ENCODE measurements around the gene PPFIBP2.

Gene PPFIBP2

DNA sequence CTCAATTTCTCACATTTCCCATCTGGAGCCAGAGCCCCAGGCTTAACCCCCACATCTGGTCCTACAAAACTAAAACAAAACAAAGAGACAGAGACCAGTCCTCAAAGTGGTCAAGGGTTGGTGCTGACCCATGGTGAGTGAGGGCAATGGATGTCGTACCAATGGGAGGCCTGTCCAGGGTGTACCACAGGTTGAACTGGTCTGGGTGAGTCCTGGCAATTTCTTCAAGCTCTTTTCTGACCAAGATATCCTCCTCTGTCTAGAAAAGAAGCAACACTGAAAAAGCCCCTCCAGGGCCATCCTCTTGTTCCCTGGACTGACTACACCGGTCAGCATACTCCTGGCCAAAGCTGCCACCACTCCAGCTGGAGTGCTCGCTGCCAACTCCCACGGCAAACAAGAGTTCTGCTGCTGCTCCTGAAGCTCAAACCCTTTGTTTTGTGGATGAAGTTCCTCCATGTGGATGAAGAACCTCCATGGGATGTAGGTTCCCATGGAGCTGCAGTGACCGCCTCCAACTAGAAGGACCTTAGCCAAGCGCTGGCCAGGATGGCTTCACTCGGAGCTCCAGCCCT lies 152.6 kb downstream of the PPFIBP2 start:
- H2BK120ac ChIP-seq (ENCODE audit: low read depth, low read length): no peak overlapping the region
- no peak overlapping the region for H3K4me3 ChIP-seq (ENCODE audit: low read length in 2 of 2)
- H3K27me3 ChIP-seq (ENCODE audit: control insufficient read depth in 3 of 3, insufficient read depth in 3 of 3, low read depth in 1 of 3, low read length in 3 of 3): peaks cover 0 to 6% (median 0%) of the 10 kb centered on the region in 3 experiments
- DNase-seq (ENCODE audit: low spot score): no peak
- H3K4me2 ChIP-seq (ENCODE audit: insufficient read depth, low read length, poor library complexity, severe bottlenecking): no peak overlapping the region
- no peak overlapping the region for H2BK5ac ChIP-seq (ENCODE audit: low read length)
- H3K36me3 ChIP-seq (replicated peaks in 1 of 2; ENCODE audit: control insufficient read depth in 2 of 2, insufficient read depth in 2 of 2, low read length in 2 of 2): peaks cover 0 to 18% of the 10 kb centered on the region in 2 donors
- H3K14ac ChIP-seq (ENCODE audit: low read length): no peak overlapping the region
- no peak overlapping the region for H3K23ac ChIP-seq (ENCODE audit: low read depth, low read length, poor library complexity)
- no peak overlapping the region for H4K8ac ChIP-seq (ENCODE audit: low read depth, low read length)
- H4K91ac ChIP-seq (ENCODE audit: low read depth, low read length, poor library complexity): no peak overlapping the region
- H3K9ac ChIP-seq (ENCODE audit: low read depth, low read length, poor library complexity): no peak overlapping the region
- H3K18ac ChIP-seq (ENCODE audit: low read length): no peak overlapping the region
- no peak overlapping the region for H3K4ac ChIP-seq (ENCODE audit: low read length)
- peaks cover 4 to 17% of the 10 kb centered on the region in 2 donors for H3K9me3 ChIP-seq (replicated peaks in 1 of 2; ENCODE audit: control insufficient read depth in 2 of 2, insufficient read depth in 1 of 2, low read depth in 1 of 2, low read length in 2 of 2)
- no CpG with 5 or more reads among the region's 7 CpGs for WGBS, 2 donors (ENCODE audit: extremely low coverage in 2 of 2, insufficient read length in 2 of 2, insufficient replicate concordance in 1 of 2)
- no peak overlapping the region for H2BK12ac ChIP-seq (ENCODE audit: low read length)
- H2AK5ac ChIP-seq (ENCODE audit: low read depth, low read length): no peak overlapping the region
- H3K27ac ChIP-seq (replicated peaks; ENCODE audit: low read length): no peak overlapping the region
- no peak overlapping the region for H2AFZ ChIP-seq (ENCODE audit: low read length)
- no peak overlapping the region for H2BK15ac ChIP-seq (ENCODE audit: low read length)
- peaks cover 11 to 20% of the 10 kb centered on the region in 2 donors for H3K4me1 ChIP-seq (ENCODE audit: control insufficient read depth in 2 of 2, insufficient read depth in 1 of 2, low read depth in 1 of 2, low read length in 2 of 2)
- H3K79me1 ChIP-seq (ENCODE audit: low read depth, low read length): peaks cover 2% of the 10 kb centered on the region

- no peak overlapping the region for H4K8ac ChIP-seq (ENCODE audit: low read depth, low read length)
These were observed 153.7 kb downstream of the PPFIBP2 start for GRCh38 chr11:7667460-7667859.

GRCh38 chr11:7668464-7668863 lies 154.7 kb downstream of the PPFIBP2 start:
- Histone ChIP-seq H2BK120ac (ENCODE audit: low read depth, low read length) (peak overlapping the region; percentile 8), H3K9ac (ENCODE audit: low read depth, low read length, poor library complexity) (no peak overlapping the region), H3K4me1 (ENCODE audit: control insufficient read depth in 2 of 2, insufficient read depth in 1 of 2, low read depth in 1 of 2, low read length in 2 of 2) (peaks cover 18 to 20% of the 10 kb centered on the region in 2 donors), H3K4me3 (ENCODE audit: low read length in 2 of 2) (no peak overlapping the region), H3K36me3 (replicated peaks in 1 of 2; ENCODE audit: control insufficient read depth in 2 of 2, insufficient read depth in 2 of 2, low read length in 2 of 2) (peaks cover 0 to 20% of the 10 kb centered on the region in 2 donors), H2AFZ (ENCODE audit: low read length) (peak overlapping the region; percentile 54), H3K4ac (ENCODE audit: low read length) (no peak overlapping the region), H2BK12ac (ENCODE audit: low read length) (no peak overlapping the region), H3K14ac (ENCODE audit: low read length) (no peak overlapping the region), H2AK5ac (ENCODE audit: low read depth, low read length) (no peak overlapping the region), H3K79me1 (ENCODE audit: low read depth, low read length) (peaks cover 5% of the 10 kb centered on the region), H3K4me2 (ENCODE audit: insufficient read depth, low read length, poor library complexity, severe bottlenecking) (no peak overlapping the region), H3K23ac (ENCODE audit: low read depth, low read length, poor library complexity) (no peak overlapping the region), H2BK5ac (ENCODE audit: low read length) (no peak overlapping the region), H3K18ac (ENCODE audit: low read length) (no peak overlapping the region), H3K27ac (replicated peaks; ENCODE audit: low read length) (no peak overlapping the region), H2BK15ac (ENCODE audit: low read length) (no peak overlapping the region), H3K27me3 (ENCODE audit: control insufficient read depth in 3 of 3, insufficient read depth in 3 of 3, low read depth in 1 of 3, low read length in 3 of 3) (peaks cover 0 to 11% (median 0%) of the 10 kb centered on the region in 3 experiments), H4K91ac (ENCODE audit: low read depth, low read length, poor library complexity) (no peak overlapping the region), H3K9me3 (replicated peaks in 1 of 2; ENCODE audit: control insufficient read depth in 2 of 2, insufficient read depth in 1 of 2, low read depth in 1 of 2, low read length in 2 of 2) (peaks cover 4 to 17% of the 10 kb centered on the region in 2 donors), H4K8ac (ENCODE audit: low read depth, low read length) (no peak overlapping the region)
- no CpG with 5 or more reads among the region's 7 CpGs for WGBS, 2 donors (ENCODE audit: extremely low coverage in 2 of 2, insufficient read length in 2 of 2, insufficient replicate concordance in 1 of 2)
- DNase-seq (ENCODE audit: low spot score): no peak

More at GRCh38 chr11:7667460-7667859, 153.7 kb downstream of the PPFIBP2 start:
- H3K79me1 ChIP-seq (ENCODE audit: low read depth, low read length): peaks cover 2% of the 10 kb centered on the region
- H3K4me3 ChIP-seq (ENCODE audit: low read length in 2 of 2): no peak overlapping the region
- peaks cover 11 to 20% of the 10 kb centered on the region in 2 donors for H3K4me1 ChIP-seq (ENCODE audit: control insufficient read depth in 2 of 2, insufficient read depth in 1 of 2, low read depth in 1 of 2, low read length in 2 of 2)
- peaks cover 0 to 18% of the 10 kb centered on the region in 2 donors for H3K36me3 ChIP-seq (replicated peaks in 1 of 2; ENCODE audit: control insufficient read depth in 2 of 2, insufficient read depth in 2 of 2, low read length in 2 of 2)
- no peak overlapping the region for H2BK15ac ChIP-seq (ENCODE audit: low read length)
- no peak overlapping the region for H3K14ac ChIP-seq (ENCODE audit: low read length)
- H2AK5ac ChIP-seq (ENCODE audit: low read depth, low read length): peak overlapping the region; percentile 64
- DNase-seq (ENCODE audit: low spot score): no peak
- H4K91ac ChIP-seq (ENCODE audit: low read depth, low read length, poor library complexity): no peak overlapping the region
- H3K23ac ChIP-seq (ENCODE audit: low read depth, low read length, poor library complexity): peak overlapping the region; percentile 4
- no peak overlapping the region for H2BK12ac ChIP-seq (ENCODE audit: low read length)
- H3K27me3 ChIP-seq (ENCODE audit: control insufficient read depth in 3 of 3, insufficient read depth in 3 of 3, low read depth in 1 of 3, low read length in 3 of 3): peaks cover 0 to 6% (median 0%) of the 10 kb centered on the region in 3 experiments
- no peak overlapping the region for H3K27ac ChIP-seq (replicated peaks; ENCODE audit: low read length)
- no peak overlapping the region for H2BK120ac ChIP-seq (ENCODE audit: low read depth, low read length)
- no peak overlapping the region for H3K9ac ChIP-seq (ENCODE audit: low read depth, low read length, poor library complexity)
- no CpG with 5 or more reads among the region's 2 CpGs for WGBS, 2 donors (ENCODE audit: extremely low coverage in 2 of 2, insufficient read length in 2 of 2, insufficient replicate concordance in 1 of 2)
- H3K9me3 ChIP-seq (replicated peaks in 1 of 2; ENCODE audit: control insufficient read depth in 2 of 2, insufficient read depth in 1 of 2, low read depth in 1 of 2, low read length in 2 of 2): peaks cover 4 to 17% of the 10 kb centered on the region in 2 donors
- no peak overlapping the region for H2BK5ac ChIP-seq (ENCODE audit: low read length)
- H3K18ac ChIP-seq (ENCODE audit: low read length): peak overlapping the region; percentile 5
- H3K4me2 ChIP-seq (ENCODE audit: insufficient read depth, low read length, poor library complexity, severe bottlenecking): no peak overlapping the region
- no peak overlapping the region for H3K4ac ChIP-seq (ENCODE audit: low read length)
- no peak overlapping the region for H2AFZ ChIP-seq (ENCODE audit: low read length)

- Histone ChIP-seq H3K4me2 (ENCODE audit: insufficient read depth, low read length, poor library complexity, severe bottlenecking) (no peak overlapping the region), H3K4me1 (ENCODE audit: control insufficient read depth in 2 of 2, insufficient read depth in 1 of 2, low read depth in 1 of 2, low read length in 2 of 2) (peaks cover 18 to 20% of the 10 kb centered on the region in 2 donors), H3K27me3 (ENCODE audit: control insufficient read depth in 3 of 3, insufficient read depth in 3 of 3, low read depth in 1 of 3, low read length in 3 of 3) (peaks cover 0 to 11% (median 0%) of the 10 kb centered on the region in 3 experiments), H3K14ac (ENCODE audit: low read length) (no peak overlapping the region), H2BK120ac (ENCODE audit: low read depth, low read length) (no peak overlapping the region), H2AK5ac (ENCODE audit: low read depth, low read length) (no peak overlapping the region), H2BK15ac (ENCODE audit: low read length) (no peak overlapping the region), H3K36me3 (replicated peaks in 1 of 2; ENCODE audit: control insufficient read depth in 2 of 2, insufficient read depth in 2 of 2, low read length in 2 of 2) (peaks cover 0 to 20% of the 10 kb centered on the region in 2 donors), H2BK5ac (ENCODE audit: low read length) (no peak overlapping the region), H2BK12ac (ENCODE audit: low read length) (no peak overlapping the region), H3K27ac (replicated peaks; ENCODE audit: low read length) (peak overlapping the region; percentile 11), H3K18ac (ENCODE audit: low read length) (no peak overlapping the region), H3K4me3 (ENCODE audit: low read length in 2 of 2) (no peak overlapping the region), H2AFZ (ENCODE audit: low read length) (peak overlapping the region; percentile 54), H3K9me3 (replicated peaks in 1 of 2; ENCODE audit: control insufficient read depth in 2 of 2, insufficient read depth in 1 of 2, low read depth in 1 of 2, low read length in 2 of 2) (peaks cover 4 to 17% of the 10 kb centered on the region in 2 donors), H3K9ac (ENCODE audit: low read depth, low read length, poor library complexity) (no peak overlapping the region), H3K79me1 (ENCODE audit: low read depth, low read length) (peaks cover 5% of the 10 kb centered on the region), H3K4ac (ENCODE audit: low read length) (no peak overlapping the region), H4K91ac (ENCODE audit: low read depth, low read length, poor library complexity) (no peak overlapping the region), H3K23ac (ENCODE audit: low read depth, low read length, poor library complexity) (no peak overlapping the region), H4K8ac (ENCODE audit: low read depth, low read length) (no peak overlapping the region)
- DNase-seq (ENCODE audit: low spot score): no peak
- WGBS, 2 donors (ENCODE audit: extremely low coverage in 2 of 2, insufficient read length in 2 of 2, insufficient replicate concordance in 1 of 2): no CpG with 5 or more reads among the region's 5 CpGs
These were observed 155.1 kb downstream of the PPFIBP2 start for GRCh38 chr11:7668911-7669310.

All from neuronal stem cell (in vitro differentiated cells).